MM.1S (cell line): Measurements from ENCODE around the gene CCN5.

Experiments
- EZH2 ChIP-seq: fragments of 300-600 bp; sonication (generic); optimal IDR thresholded peaks from 2 replicates; pipeline ENCODE3; 2017; ENCODE audit warnings: low read depth, mild to moderate bottlenecking, antibody characterized with exemption, low read length, mixed read lengths
- EZH2phosphoT487 ChIP-seq: fragments of 300-600 bp; sonication (generic); IDR thresholded peaks from 2 replicates; pipeline ENCODE4 v1.6.1; 2018; ENCODE audit warnings: antibody characterized with exemption, low read length
- TF ChIP-seq, protein P1 (sequence below): fragments of 300-600 bp; sonication (generic); IDR thresholded peaks from 2 replicates; pipeline ENCODE4 v1.5.1; 2016; ENCODE audit warnings: antibody characterized with exemption, low read length, mixed read lengths

- no peak for TF ChIP-seq EZH2
- TF ChIP-seq, protein P1, sequence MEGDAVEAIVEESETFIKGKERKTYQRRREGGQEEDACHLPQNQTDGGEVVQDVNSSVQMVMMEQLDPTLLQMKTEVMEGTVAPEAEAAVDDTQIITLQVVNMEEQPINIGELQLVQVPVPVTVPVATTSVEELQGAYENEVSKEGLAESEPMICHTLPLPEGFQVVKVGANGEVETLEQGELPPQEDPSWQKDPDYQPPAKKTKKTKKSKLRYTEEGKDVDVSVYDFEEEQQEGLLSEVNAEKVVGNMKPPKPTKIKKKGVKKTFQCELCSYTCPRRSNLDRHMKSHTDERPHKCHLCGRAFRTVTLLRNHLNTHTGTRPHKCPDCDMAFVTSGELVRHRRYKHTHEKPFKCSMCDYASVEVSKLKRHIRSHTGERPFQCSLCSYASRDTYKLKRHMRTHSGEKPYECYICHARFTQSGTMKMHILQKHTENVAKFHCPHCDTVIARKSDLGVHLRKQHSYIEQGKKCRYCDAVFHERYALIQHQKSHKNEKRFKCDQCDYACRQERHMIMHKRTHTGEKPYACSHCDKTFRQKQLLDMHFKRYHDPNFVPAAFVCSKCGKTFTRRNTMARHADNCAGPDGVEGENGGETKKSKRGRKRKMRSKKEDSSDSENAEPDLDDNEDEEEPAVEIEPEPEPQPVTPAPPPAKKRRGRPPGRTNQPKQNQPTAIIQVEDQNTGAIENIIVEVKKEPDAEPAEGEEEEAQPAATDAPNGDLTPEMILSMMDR, result no peak
- no peak for TF ChIP-seq EZH2phosphoT487
Observed at GRCh38 chr20:44761423-44761822, 46.3 kb downstream of the CCN5 start.
